Measurements from ENCODE around the gene UBE3A. TPM values are rescaled to one million over a fixed set of nuclear protein-coding genes. Genes with fewer than 3 reads are reported as not detected.
"Not testable (repeated sequence)": the region's sequence is repeated elsewhere in the genome, so short reads cannot be mapped to it uniquely, and the experiment has no call there.

UBE3A gene
- total RNA-seq, 2 experiments from 2014 or later: 80.9 to 93.0 TPM

DNA sequence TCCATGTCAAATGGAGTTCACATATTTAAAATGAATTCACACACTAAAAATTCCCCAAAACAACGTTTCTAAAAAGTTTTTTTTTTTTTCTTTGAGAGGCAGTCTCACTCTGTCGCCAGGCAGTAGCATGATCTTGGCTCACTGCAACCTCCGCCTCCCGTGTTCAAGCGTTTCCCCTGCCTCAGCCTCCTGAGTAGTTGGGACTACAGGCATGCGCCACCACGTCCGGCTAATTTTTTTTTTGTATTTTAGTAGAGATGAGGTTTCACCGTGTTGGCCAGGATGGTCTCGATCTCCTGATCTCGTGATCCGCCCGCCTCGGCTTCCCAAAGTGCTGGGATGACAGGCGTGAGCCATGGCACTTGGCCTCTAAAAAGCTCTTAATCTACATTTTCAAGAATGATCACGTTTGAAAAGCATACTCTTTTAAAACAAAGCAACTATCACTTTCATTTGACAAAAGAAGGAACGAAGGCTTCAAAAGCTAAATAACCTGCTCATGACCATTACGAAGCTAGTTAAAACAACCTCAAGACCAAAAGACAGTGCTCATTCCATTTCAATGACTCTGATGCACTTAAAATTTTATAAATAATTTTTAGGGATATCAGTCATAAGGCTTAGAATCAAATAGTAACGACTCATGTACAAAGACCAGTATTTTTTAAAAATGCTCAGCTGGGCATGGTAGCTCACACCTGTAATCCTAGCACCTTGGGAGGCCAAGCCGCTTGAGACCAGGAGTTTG lies 5.5 kb downstream of the UBE3A start:
- no peak overlapping the region for H3K4me3 Mint-ChIP-seq
- H3K27ac Mint-ChIP-seq: no peak overlapping the region
- peaks cover 6% of the 10 kb centered on the region for H3K9me3 Mint-ChIP-seq
- DNase-seq: no peak
- H3K36me3 Mint-ChIP-seq (ENCODE audit: low read depth): peaks cover 21% of the 10 kb centered on the region
- ChIA-PET CTCF (no interaction called here), POLR2A (no interaction called here)
- peaks cover 41% of the 10 kb centered on the region for H3K4me1 Mint-ChIP-seq
- no peaks in the 10 kb centered on the region for H3K27me3 Mint-ChIP-seq

- POLR2A ChIA-PET: no interaction called here
- Mint-ChIP-seq H3K27me3 (no peaks in the 10 kb centered on the region), H3K4me3 (no peak overlapping the region), H3K27ac (no peak overlapping the region), H3K9me3 (peaks cover 6% of the 10 kb centered on the region), H3K4me1 (peaks cover 40% of the 10 kb centered on the region), H3K36me3 (ENCODE audit: low read depth) (peaks cover 28% of the 10 kb centered on the region)
- DNase-seq: no peak
- CTCF ChIA-PET: interaction anchor here (0.6 kb wide), 1 partner anchor 451 kb away, joined by 3 read pairs; no protein-coding TSS in a partner anchor
These were observed 6.8 kb downstream of the UBE3A start for GRCh38 chr15:25431836-25432561.

DNA sequence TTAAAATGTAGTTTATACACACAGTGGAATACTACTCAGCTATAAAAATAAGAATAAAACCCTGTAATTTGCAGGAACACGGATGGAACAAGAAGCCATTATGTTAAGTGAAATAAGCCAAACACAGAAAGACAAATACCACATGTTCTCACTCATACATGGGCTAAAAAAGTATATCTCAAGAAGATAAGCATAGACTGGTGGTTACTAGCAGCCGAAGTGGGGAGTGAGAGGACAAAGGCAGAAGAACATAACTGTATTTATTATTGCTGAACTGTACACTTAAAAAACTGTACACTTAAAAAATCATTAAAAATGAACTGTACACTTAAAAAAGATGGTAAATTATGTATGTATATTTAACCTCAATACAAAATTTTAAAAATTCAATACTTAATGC lies 11.0 kb downstream of the UBE3A start:
- CTCF ChIA-PET: interaction anchor here (0.6 kb wide), 1 partner anchor 437 kb away, joined by 3 read pairs; no protein-coding TSS in a partner anchor
- no peak overlapping the region for H3K27ac Mint-ChIP-seq
- no peak for DNase-seq
- peaks cover 27% of the 10 kb centered on the region for H3K4me1 Mint-ChIP-seq
- H3K27me3 Mint-ChIP-seq: no peaks in the 10 kb centered on the region
- peaks cover 36% of the 10 kb centered on the region for H3K36me3 Mint-ChIP-seq (ENCODE audit: low read depth)
- no peak overlapping the region for H3K4me3 Mint-ChIP-seq
- POLR2A ChIA-PET: no interaction called here
- peaks cover 15% of the 10 kb centered on the region for H3K9me3 Mint-ChIP-seq

DNA sequence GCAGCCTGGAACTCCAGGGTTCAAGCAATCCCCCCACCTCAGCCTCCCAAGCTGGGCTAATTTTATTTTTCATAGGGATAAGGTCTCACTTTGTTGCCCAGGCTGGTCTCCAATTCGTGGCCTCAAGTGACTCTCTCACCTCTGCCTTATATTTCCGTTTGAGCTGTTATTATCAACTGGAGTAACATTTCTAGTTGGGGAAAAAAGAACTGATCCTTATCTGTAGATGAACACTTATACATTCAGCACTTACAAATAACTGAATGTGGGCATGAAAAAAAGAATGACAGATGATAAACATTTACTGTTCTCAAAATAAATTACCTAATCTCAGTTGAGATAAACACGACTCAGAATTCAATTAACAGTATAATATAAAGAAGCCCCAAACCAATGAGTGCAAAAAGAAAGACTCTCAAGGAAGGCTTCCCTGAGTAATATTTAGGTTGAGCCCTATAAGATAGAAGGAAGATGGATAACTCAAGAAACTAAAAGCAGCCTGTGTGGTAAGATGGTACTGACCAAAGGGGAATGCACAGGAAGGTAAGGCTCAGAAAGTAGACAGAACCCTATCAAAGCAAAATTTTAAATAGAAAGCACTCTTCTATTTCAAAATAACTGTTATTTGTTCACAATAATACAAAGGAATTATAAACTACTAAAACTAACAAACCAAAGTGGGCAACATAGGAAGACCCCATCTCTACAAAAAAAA lies 11.8 kb downstream of the UBE3A start:
- ChIA-PET CTCF (interaction anchor here (0.6 kb wide), 1 partner anchor 225 kb away, joined by 3 read pairs; no protein-coding TSS in a partner anchor), POLR2A (no interaction called here)
- no peaks in the 10 kb centered on the region for H3K27me3 Mint-ChIP-seq
- H3K4me3 Mint-ChIP-seq: no peak overlapping the region
- H3K4me1 Mint-ChIP-seq: peaks cover 23% of the 10 kb centered on the region
- peaks cover 33% of the 10 kb centered on the region for H3K36me3 Mint-ChIP-seq (ENCODE audit: low read depth)
- no peak for DNase-seq
- no peak overlapping the region for H3K27ac Mint-ChIP-seq
- H3K9me3 Mint-ChIP-seq: peaks cover 15% of the 10 kb centered on the region

- Mint-ChIP-seq H3K9me3 (peaks cover 31% of the 10 kb centered on the region), H3K27ac (no peak overlapping the region), H3K4me3 (no peak overlapping the region), H3K4me1 (peaks cover 20% of the 10 kb centered on the region), H3K27me3 (no peaks in the 10 kb centered on the region), H3K36me3 (ENCODE audit: low read depth) (peaks cover 49% of the 10 kb centered on the region)
- ChIA-PET CTCF (no interaction called here), POLR2A (no interaction called here)
- no peak for DNase-seq
These were observed 14.8 kb downstream of the UBE3A start for GRCh38 chr15:25424073-25424472.

DNA sequence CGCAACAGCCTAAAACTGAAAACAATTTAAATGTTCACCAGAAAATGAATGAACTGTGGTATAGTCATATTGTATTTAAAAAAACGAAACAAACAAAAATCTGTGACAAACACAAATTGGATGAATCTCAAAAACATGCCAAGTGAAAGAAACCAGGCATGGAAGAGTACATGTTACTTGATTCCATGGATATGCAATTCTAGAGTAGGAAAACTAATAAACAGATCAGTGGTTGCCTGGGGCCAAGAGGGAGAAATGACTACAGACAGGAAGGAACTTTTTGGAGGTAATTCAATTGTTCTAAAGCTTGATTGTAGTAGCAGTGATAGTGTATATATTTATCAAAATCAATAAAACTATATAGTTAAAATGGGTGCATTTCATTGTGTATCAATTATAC lies 16.8 kb downstream of the UBE3A start:
- H3K27ac Mint-ChIP-seq: no peak overlapping the region
- POLR2A ChIA-PET: no interaction called here
- no peak overlapping the region for H3K4me3 Mint-ChIP-seq
- H3K4me1 Mint-ChIP-seq: peaks cover 11% of the 10 kb centered on the region
- peaks cover 40% of the 10 kb centered on the region for H3K9me3 Mint-ChIP-seq
- DNase-seq: no peak
- no peaks in the 10 kb centered on the region for H3K27me3 Mint-ChIP-seq
- H3K36me3 Mint-ChIP-seq (ENCODE audit: low read depth): peaks cover 56% of the 10 kb centered on the region
- CTCF ChIA-PET: interaction anchor here (0.6 kb wide), 1 partner anchor 1789 kb away, joined by 3 read pairs; no protein-coding TSS in a partner anchor

DNA sequence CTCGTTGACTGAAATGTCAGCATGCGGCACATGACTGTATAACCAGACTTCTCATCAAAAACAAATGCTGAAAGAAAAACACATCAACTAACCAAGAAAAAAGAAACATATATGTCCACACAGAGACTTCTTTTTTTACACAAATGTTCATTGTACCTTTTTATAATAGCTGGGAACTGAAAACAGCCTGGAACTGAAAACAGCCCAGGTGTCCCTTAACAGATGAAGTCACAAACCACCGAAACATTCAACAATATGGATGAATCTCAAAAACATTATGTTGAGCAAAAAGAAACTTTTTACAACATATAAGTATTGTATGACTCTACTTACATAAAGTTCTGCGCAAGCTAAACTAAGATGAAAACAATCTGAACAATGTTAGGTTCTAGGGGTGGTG lies 20.6 kb downstream of the UBE3A start:
- H3K27me3 Mint-ChIP-seq: no peaks in the 10 kb centered on the region
- ChIA-PET POLR2A (no interaction called here), CTCF (no interaction called here)
- no peak for DNase-seq
- H3K4me3 Mint-ChIP-seq: no peak overlapping the region
- peaks cover 4% of the 10 kb centered on the region for H3K4me1 Mint-ChIP-seq
- H3K27ac Mint-ChIP-seq: no peak overlapping the region
- H3K36me3 Mint-ChIP-seq (ENCODE audit: low read depth): peaks cover 60% of the 10 kb centered on the region
- H3K9me3 Mint-ChIP-seq: peaks cover 36% of the 10 kb centered on the region

GRCh38 chr15:25417604-25418003 lies 21.2 kb downstream of the UBE3A start:
- POLR2A ChIA-PET: no interaction called here

DNA sequence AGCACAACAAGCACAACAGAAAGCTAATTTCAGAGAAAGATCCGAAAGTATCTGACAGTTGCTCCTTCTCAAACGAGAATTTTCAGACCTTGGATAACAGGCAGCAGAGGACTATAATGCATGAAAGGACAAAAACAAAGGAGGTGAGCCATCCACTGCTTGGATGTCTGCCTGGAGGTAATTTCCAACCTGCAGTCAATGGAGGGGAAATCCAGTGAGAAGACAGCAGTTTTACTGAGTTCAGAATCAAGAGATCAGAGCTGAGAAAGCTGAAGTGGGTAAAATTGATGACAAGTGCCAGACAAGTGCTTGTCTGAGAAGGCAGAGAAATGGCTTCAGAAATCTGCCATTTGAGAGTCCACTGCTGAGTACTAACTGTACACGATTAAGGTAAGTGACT lies 22.1 kb downstream of the UBE3A start:
- POLR2A ChIA-PET: no interaction called here
- H3K4me3 Mint-ChIP-seq: no peak overlapping the region
- peaks cover 34% of the 10 kb centered on the region for H3K9me3 Mint-ChIP-seq
- CTCF ChIA-PET: interaction anchor here (0.7 to 0.8 kb wide), 2 partner anchors 18 to 24 kb away, joined by 3 to 4 read pairs; no protein-coding TSS in a partner anchor
- peaks cover 61% of the 10 kb centered on the region for H3K36me3 Mint-ChIP-seq (ENCODE audit: low read depth)
- H3K27me3 Mint-ChIP-seq: no peaks in the 10 kb centered on the region
- H3K27ac Mint-ChIP-seq: no peak overlapping the region
- DNase-seq: no peak
- H3K4me1 Mint-ChIP-seq: peaks cover 4% of the 10 kb centered on the region

More at GRCh38 chr15:25417604-25418003, 21.2 kb downstream of the UBE3A start:
- H3K27ac Mint-ChIP-seq: no peak overlapping the region
- H3K4me3 Mint-ChIP-seq: no peak overlapping the region
- CTCF ChIA-PET: no interaction called here
- peaks cover 36% of the 10 kb centered on the region for H3K9me3 Mint-ChIP-seq
- peaks cover 4% of the 10 kb centered on the region for H3K4me1 Mint-ChIP-seq
- H3K27me3 Mint-ChIP-seq: no peaks in the 10 kb centered on the region
- no peak for DNase-seq
- peaks cover 64% of the 10 kb centered on the region for H3K36me3 Mint-ChIP-seq (ENCODE audit: low read depth)

GRCh38 chr15:25415707-25416106 lies 23.1 kb downstream of the UBE3A start:
- DNase-seq: no peak
- peaks cover 4% of the 10 kb centered on the region for H3K4me1 Mint-ChIP-seq
- peaks cover 27% of the 10 kb centered on the region for H3K9me3 Mint-ChIP-seq
- ChIA-PET CTCF (no interaction called here), POLR2A (no interaction called here)
- no peaks in the 10 kb centered on the region for H3K27me3 Mint-ChIP-seq
- no peak overlapping the region for H3K27ac Mint-ChIP-seq
- H3K4me3 Mint-ChIP-seq: no peak overlapping the region
- peaks cover 59% of the 10 kb centered on the region for H3K36me3 Mint-ChIP-seq (ENCODE audit: low read depth)

- Mint-ChIP-seq H3K27ac (no peak overlapping the region), H3K9me3 (peaks cover 26% of the 10 kb centered on the region), H3K27me3 (no peaks in the 10 kb centered on the region), H3K36me3 (ENCODE audit: low read depth) (peaks cover 57% of the 10 kb centered on the region), H3K4me1 (peaks cover 4% of the 10 kb centered on the region), H3K4me3 (no peak overlapping the region)
- no peak for DNase-seq
- ChIA-PET POLR2A (no interaction called here), CTCF (no interaction called here)
These were observed 23.6 kb downstream of the UBE3A start for GRCh38 chr15:25415217-25415616.

GRCh38 chr15:25410649-25411048 lies 28.2 kb downstream of the UBE3A start:
- ChIA-PET CTCF (interaction anchor here (0.6 kb wide), 1 partner anchor 11 kb away, joined by 5 read pairs; no protein-coding TSS in a partner anchor), POLR2A (interaction anchor here (0.6 kb wide), 1 partner anchor 15 kb away, joined by 3 read pairs; no protein-coding TSS in a partner anchor)
- peaks cover 44% of the 10 kb centered on the region for H3K36me3 Mint-ChIP-seq (ENCODE audit: low read depth)

DNA sequence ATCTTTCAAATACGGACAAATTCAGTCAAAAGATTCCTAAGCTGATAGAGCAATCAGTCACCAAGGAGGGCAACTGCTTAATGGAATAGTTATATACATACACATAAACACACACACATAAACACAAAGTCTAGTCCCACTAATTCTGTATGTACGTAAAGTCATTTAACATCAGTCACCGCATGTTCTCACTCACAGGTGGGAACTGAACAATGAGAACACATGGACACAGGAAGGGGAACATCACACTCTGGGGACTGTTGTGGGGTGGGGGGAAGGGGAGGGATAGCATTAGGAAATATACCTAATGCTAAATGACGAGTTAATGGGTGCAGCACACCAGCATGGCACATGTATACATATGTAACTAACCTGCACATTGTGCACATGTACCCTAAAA lies 29.1 kb downstream of the UBE3A start:
- DNase-seq, H3K27me3 Mint-ChIP-seq, H3K4me1 Mint-ChIP-seq, POLR2A ChIA-PET, H3K4me3 Mint-ChIP-seq, H3K27ac Mint-ChIP-seq, CTCF ChIA-PET, H3K9me3 Mint-ChIP-seq: not testable (repeated sequence)
- peaks cover 48% of the 10 kb centered on the region for H3K36me3 Mint-ChIP-seq (ENCODE audit: low read depth)

More at GRCh38 chr15:25410649-25411048, 28.2 kb downstream of the UBE3A start:
- Mint-ChIP-seq H3K4me1 (peaks cover 10% of the 10 kb centered on the region), H3K9me3 (peaks cover 8% of the 10 kb centered on the region), H3K27ac (no peak overlapping the region), H3K27me3 (no peaks in the 10 kb centered on the region), H3K4me3 (no peak overlapping the region)
- no peak for DNase-seq
